Duodenal mucosa (tissue), 2 donors: ENCODE results near the gene KIF12.

Experiments used
- H3K27ac ChIP-seq: one replicate; pipeline ENCODE4 v1.7.0; 2013; ENCODE audit warnings: low read depth, low read length
- H3K27me3 ChIP-seq, 2 donors: one replicate each; pipeline ENCODE4 v1.7.0; 2013; ENCODE audit warnings: low read length in 2 of 2, control low read depth in 1 of 2; ENCODE audit not compliant: insufficient read depth in 2 of 2, control insufficient read depth in 1 of 2
- H3K36me3 ChIP-seq, 2 donors: one replicate each; pipeline ENCODE4 v1.7.0; 2013; ENCODE audit warnings: low read length in 2 of 2, control low read depth in 1 of 2; ENCODE audit not compliant: insufficient read depth in 2 of 2, control insufficient read depth in 1 of 2
- H3K4me1 ChIP-seq, 2 donors: one replicate each; pipeline ENCODE4 v1.7.0; 2013; ENCODE audit warnings: low read length in 2 of 2, control low read depth in 1 of 2; ENCODE audit not compliant: insufficient read depth in 2 of 2, control insufficient read depth in 1 of 2
- H3K4me3 ChIP-seq, 2 donors: one replicate each; pipeline ENCODE4 v1.7.0; 2013; ENCODE audit warnings: low read length in 2 of 2, low read depth in 1 of 2
- H3K9ac ChIP-seq, 2 donors: one replicate each; pipeline ENCODE4 v1.7.0; 2013; ENCODE audit warnings: low read length in 2 of 2, low read depth in 1 of 2
- H3K9me3 ChIP-seq, 2 donors: one replicate each; pipeline ENCODE4 v1.7.0; 2013; ENCODE audit warnings: low read length in 2 of 2, control low read depth in 1 of 2; ENCODE audit not compliant: control insufficient read depth in 1 of 2

Gene KIF12

DNA sequence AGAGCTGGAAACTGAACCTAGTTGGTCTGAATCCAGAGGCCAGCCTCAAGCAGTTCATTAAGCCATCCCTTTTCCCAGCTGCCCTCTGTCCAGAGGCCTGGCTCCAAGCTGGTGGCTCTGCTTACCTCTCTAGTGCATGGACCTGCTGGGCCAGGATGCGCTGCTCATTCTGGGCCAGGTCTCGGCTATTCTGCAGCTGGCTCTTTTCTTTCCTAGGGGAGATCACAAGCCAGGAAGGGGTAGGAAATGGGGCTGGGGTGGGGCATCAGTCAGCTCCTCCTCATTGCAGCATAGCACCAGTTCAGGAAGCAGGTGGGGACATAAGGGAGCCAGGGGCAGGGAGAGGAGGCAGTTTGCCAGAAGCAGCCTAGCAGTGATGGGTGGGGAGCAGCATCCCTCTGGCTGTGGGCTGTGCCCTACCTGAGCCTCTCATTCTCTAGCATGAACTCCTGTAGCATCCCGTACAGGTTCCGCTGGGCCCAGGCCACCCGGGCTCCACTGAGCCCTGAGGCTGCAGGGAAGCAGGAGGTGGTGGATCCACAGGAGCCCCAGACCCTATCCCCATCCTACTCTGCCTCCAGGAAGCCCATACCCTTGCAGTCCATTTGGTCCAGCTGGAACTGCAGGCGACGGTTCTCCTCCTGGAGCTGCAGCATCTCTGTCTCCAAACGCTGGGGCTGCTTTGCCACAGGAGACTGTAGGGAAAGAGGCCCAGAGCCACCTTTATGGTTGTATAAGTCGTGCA is 5.2 kb downstream of the KIF12 start:
- Histone ChIP-seq H3K27ac (no peak overlapping the region), H3K9ac (no peak overlapping the region), H3K36me3 (peaks cover 4 to 33% of the 10 kb centered on the region in 2 donors), H3K4me3 (no peak overlapping the region), H3K4me1 (peaks cover 0 to 12% of the 10 kb centered on the region in 2 donors), H3K9me3 (no peaks in the 10 kb centered on the region), H3K27me3 (no peaks in the 10 kb centered on the region)

DNA sequence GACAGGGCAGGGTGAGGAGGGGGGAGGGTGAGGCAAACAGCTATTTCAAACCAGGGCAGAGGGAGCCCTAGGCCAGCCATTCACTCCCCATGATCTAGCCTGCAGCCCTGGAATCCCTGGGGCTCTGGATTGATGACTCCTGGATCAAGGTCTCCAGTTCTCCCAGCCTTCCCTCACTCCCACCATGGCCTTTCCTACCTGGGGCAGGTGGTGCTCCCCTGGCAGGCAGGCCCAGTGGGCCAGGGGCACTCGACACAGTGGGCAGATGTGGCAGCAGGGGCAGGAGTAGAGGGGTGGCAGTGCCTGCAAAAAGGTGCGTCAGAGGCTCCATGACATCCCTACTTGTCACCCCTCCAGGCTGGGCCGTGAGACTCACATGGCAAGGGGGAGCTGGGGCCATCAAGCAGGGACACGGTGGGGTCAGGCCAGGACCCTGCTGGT is 6.0 kb downstream of the KIF12 start:
- peaks cover 0 to 10% of the 10 kb centered on the region in 2 donors for H3K4me1 ChIP-seq
- no peak overlapping the region for H3K9ac ChIP-seq
- H3K27me3 ChIP-seq: no peaks in the 10 kb centered on the region
- no peak overlapping the region for H3K27ac ChIP-seq
- no peak overlapping the region for H3K4me3 ChIP-seq
- H3K36me3 ChIP-seq: peaks cover 4 to 33% of the 10 kb centered on the region in 2 donors
- H3K9me3 ChIP-seq: no peaks in the 10 kb centered on the region

DNA sequence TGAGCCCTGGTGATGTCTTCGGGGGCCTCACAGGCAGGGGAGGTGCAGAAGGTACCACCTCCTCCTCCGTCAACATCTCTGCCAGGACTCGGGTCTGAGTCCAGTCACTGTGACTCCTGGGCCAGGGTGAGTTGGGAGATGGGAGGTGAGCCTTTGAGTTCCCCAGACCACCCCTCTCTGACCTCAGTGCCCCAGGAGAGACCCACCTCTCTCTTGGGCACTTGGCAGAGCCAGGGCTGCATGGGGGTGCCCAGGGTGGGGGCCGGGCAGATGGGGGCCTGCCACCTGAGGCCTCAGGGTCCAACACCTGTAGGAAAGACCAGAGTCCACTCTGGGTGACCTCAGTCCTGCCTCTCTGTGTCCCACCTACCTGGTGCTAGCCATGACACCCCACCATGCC is 6.8 kb downstream of the KIF12 start:
- peaks cover 4 to 33% of the 10 kb centered on the region in 2 donors for H3K36me3 ChIP-seq
- no peaks in the 10 kb centered on the region for H3K27me3 ChIP-seq
- H3K4me3 ChIP-seq: no peak overlapping the region
- H3K27ac ChIP-seq: no peak overlapping the region
- no peaks in the 10 kb centered on the region for H3K9me3 ChIP-seq
- no peak overlapping the region for H3K9ac ChIP-seq
- H3K4me1 ChIP-seq: peaks cover 0 to 4% of the 10 kb centered on the region in 2 donors

DNA sequence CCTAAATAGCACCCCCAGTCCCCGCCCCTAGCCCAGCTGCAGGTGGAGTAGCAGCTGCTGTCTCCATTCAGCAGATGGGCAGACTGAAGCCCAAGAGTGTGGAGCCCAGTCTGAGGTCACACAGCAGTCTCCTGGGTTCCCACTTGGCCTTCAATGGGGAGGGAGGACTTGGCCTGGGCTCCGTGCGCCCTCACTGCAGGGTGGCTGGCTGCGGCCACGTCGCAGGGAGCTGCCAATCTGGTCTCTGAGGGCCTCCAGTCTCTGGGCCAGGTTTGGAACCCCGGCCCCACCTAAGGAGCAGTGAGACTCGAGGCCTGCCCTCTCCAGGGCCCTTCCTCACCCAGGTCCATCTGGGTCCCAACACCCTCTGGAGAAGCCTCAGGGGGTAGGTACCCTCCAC is 7.4 kb downstream of the KIF12 start:
- Histone ChIP-seq H3K9me3 (no peaks in the 10 kb centered on the region), H3K4me1 (no peaks in the 10 kb centered on the region), H3K27me3 (no peaks in the 10 kb centered on the region), H3K4me3 (no peak overlapping the region), H3K27ac (no peak overlapping the region), H3K9ac (no peak overlapping the region), H3K36me3 (peaks cover 4 to 33% of the 10 kb centered on the region in 2 donors)

- H3K4me1 ChIP-seq: no peaks in the 10 kb centered on the region
- H3K9me3 ChIP-seq: no peaks in the 10 kb centered on the region
- H3K27ac ChIP-seq: no peak overlapping the region
- H3K9ac ChIP-seq: no peak overlapping the region
- peaks cover 4 to 33% of the 10 kb centered on the region in 2 donors for H3K36me3 ChIP-seq
- no peak overlapping the region for H3K4me3 ChIP-seq
- H3K27me3 ChIP-seq: no peaks in the 10 kb centered on the region
Measured at GRCh38 chr9:114090798-114091197, 8.3 kb downstream of the KIF12 start.

GRCh38 chr9:114089206-114089840 is 9.8 kb downstream of the KIF12 start:
- no peaks in the 10 kb centered on the region for H3K4me1 ChIP-seq
- H3K9ac ChIP-seq: no peak overlapping the region
- H3K36me3 ChIP-seq: peaks cover 0 to 20% of the 10 kb centered on the region in 2 donors
- H3K27me3 ChIP-seq: no peaks in the 10 kb centered on the region
- no peak overlapping the region for H3K4me3 ChIP-seq
- no peak overlapping the region for H3K27ac ChIP-seq
- H3K9me3 ChIP-seq: no peaks in the 10 kb centered on the region

- Histone ChIP-seq H3K4me3 (no peak overlapping the region), H3K36me3 (peaks cover 0 to 13% of the 10 kb centered on the region in 2 donors), H3K4me1 (no peaks in the 10 kb centered on the region), H3K27me3 (no peaks in the 10 kb centered on the region), H3K9me3 (no peaks in the 10 kb centered on the region), H3K9ac (no peak overlapping the region), H3K27ac (no peak overlapping the region)
Measured at GRCh38 chr9:114088571-114089170, 10.4 kb downstream of the KIF12 start.

DNA sequence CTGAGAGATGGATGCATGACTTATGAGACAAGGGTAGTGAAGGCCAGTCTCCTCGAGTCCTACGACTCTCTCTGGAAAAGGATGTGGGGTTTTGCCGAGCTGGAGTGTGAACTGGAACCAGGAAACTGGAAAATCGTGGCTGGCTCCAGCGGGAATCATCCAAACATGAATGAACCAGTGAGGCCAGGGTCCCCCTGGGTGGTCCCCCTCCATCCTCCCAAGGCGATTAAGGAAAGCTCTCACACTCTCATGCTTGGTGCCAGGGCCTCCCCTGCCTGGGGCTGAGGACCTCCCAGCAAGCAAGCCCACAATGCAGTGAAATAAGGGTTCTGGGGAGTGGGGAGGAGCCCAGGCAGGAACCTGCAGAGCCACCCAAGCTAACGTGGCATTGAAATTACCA is 11.4 kb downstream of the KIF12 start:
- no peaks in the 10 kb centered on the region for H3K9me3 ChIP-seq

DNA sequence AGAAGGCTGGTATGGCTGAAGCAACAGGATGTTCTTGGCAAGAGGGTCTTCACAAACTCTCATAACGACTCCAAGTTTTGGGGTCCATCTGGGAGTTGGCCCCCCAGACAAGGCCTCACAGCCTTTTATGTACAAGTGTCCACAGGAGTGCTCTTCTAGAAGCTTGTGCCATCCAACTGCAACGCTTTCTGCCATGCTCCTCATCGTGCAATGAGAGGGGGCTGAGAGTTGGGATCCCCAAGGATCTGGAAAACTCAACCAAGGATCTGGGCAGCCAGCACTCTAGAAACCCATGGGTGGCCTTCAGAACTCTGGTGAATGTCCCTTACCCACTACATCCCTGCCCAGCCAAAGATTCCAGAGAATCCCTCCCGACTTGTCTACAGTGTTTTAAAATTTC is 12.5 kb downstream of the KIF12 start:
- Histone ChIP-seq H3K9me3 (no peaks in the 10 kb centered on the region), H3K36me3 (no peaks in the 10 kb centered on the region), H3K27ac (no peak overlapping the region), H3K9ac (no peak overlapping the region), H3K4me1 (peaks cover 11 to 12% of the 10 kb centered on the region in 2 donors), H3K4me3 (no peak overlapping the region), H3K27me3 (no peaks in the 10 kb centered on the region)

More for the DNA sequence above, 11.4 kb downstream of the KIF12 start:
- H3K9ac ChIP-seq: no peak overlapping the region
- peaks cover 0 to 7% of the 10 kb centered on the region in 2 donors for H3K36me3 ChIP-seq
- H3K4me3 ChIP-seq: no peak overlapping the region
- H3K27me3 ChIP-seq: no peaks in the 10 kb centered on the region
- H3K27ac ChIP-seq: no peak overlapping the region
- H3K4me1 ChIP-seq: peaks cover 1 to 3% of the 10 kb centered on the region in 2 donors

DNA sequence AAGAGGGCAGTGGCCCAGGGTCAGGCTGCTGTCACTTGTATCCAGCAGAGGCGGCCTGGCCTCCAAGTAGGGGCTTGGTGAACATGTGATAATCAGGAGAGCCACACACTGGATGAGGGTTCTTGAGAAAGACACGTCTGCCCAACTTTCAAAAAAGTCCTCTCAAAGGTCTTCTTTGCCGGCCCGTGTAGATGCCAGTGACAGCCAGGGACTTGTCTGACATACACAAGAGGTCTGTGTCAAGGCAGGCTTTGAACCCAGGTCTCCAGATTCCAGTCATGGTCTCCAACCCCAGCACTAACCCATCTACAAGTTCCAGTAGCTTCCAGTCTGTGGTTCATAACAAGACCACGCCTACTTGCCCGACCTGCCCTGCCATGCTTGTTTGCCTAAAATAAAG is 13.1 kb downstream of the KIF12 start:
- Histone ChIP-seq H3K27me3 (no peaks in the 10 kb centered on the region), H3K4me3 (no peak overlapping the region), H3K4me1 (peaks cover 17 to 18% of the 10 kb centered on the region in 2 donors), H3K9ac (no peak overlapping the region), H3K27ac (no peak overlapping the region), H3K36me3 (no peaks in the 10 kb centered on the region), H3K9me3 (no peaks in the 10 kb centered on the region)
